ENCODE measurements around the gene CLIC5.

GRCh38 chr6:45835721-45836437 is 179.8 kb downstream of the CLIC5 start:
- TF ChIP-seq CTCF (optimal IDR thresholded peaks at IDR 0.05 in 1 of 3, IDR thresholded peaks at IDR 0.05 in 1 of 3, conservative IDR thresholded peaks at IDR 0.05 in 1 of 3; ENCODE audit: extremely low read depth in 1 of 3, insufficient read depth in 2 of 3, low read length in 3 of 3): peak in 2 of 3 experiments; percentile 18 to 29
- no peak for TF ChIP-seq EZH2 (IDR thresholded peaks at IDR 0.05; ENCODE audit: low read length)
